Activated CD4-positive, alpha-beta T cell treated with anti-CD3 and anti-CD28 coated beads, Interleukin-2, Interleukin-6, amounts not matched to agents 100 ng/mL and 50 ng/mL, durations not matched to agents 16 hours and 8 hours (primary cell): Measurements from ENCODE around the gene RASGRF1.

Experiments used
- DNase-seq: peaks from one replicate; pipeline ENCODE4 v3.0.0-alpha.2; 2020

RASGRF1 gene

DNA sequence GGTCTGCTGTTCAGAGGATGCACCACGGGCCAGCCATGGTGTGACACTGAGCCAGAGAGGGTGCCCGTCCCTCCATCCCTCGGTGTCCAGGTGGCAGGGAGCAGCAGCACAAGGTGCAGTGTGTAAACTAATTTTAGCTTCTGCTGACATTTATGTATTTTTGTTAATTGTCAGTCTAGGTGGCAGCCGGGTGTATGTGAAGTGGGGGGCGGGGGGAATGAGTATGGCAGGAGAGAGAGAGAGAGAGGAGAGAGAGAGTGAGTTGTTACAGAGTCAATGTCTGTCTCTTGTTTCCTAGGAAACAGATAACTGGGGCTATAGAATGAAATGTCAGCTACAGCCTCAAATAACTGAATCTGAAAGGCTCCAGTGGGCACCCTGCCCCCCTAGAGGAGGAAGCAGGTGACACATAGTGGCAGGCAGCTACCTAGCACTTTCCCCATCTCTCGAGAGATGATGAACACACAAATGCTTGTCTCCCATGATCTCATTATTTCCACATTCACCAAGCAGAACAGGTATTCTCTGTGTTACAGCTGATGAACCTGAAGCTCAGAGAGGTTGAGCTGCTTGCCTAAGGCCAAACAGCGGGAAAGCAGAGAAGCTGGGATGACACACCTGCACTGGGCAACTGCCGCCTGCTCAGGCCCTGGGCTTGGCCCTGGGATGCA lies 24.7 kb downstream of the RASGRF1 start:
- no peak for DNase-seq

DNA sequence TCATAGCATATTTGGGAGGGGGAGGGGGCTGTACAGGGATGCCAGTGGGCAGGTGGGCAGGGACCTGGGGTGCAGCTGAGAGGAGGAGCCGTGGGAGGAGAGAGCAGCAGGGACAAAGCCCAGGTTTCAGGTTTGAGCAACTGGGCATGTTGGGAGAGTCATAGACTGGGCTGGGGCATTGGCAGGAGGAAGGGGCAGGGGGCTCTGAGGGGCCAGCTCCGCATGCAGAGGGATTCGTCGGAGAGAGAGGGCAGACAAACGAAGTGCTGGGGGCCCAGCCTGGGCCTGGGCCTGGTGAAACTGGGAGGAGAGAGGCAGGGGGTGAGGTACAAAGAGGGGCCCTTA lies 25.2 kb downstream of the RASGRF1 start:
- no peak for DNase-seq

DNA sequence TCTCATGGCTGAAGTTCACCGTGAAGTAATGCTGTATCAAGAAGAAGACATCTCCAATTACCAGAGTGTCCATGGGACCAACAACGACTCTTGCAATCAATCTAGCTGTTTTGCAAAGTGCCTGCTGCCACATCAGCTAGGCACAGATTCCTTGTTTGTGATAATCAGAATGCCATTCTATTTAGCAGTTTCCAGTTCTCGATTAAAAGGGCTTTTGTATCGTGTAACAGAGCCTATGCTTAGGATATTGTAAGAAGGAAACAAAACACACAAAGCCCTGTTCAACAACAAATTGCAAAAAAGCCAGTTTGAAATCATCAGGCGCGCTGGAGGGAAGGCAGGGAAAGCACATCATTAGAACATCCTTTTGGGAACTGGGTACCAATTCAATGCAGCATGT lies 26.1 kb downstream of the RASGRF1 start:
- no peak for DNase-seq

DNA sequence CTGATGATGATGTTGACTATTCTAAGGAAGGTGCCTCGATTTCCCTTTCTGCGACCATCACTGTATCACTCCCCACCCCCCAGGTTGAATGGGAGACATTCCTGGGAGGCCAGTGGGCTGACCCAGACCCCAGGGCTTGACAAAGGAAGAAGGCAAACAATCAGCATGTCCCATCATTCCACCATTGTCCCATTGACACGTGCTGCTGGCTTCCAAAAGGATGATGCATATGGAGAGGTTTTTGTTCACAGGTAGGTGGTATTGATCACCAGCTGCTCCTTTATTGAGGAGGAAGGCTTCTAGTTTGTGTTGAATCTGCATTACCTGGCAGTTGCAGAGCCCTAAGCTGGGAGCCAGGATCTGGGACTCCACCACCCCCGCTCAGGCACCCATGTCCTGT lies 30.4 kb downstream of the RASGRF1 start:
- DNase-seq: no peak

DNA sequence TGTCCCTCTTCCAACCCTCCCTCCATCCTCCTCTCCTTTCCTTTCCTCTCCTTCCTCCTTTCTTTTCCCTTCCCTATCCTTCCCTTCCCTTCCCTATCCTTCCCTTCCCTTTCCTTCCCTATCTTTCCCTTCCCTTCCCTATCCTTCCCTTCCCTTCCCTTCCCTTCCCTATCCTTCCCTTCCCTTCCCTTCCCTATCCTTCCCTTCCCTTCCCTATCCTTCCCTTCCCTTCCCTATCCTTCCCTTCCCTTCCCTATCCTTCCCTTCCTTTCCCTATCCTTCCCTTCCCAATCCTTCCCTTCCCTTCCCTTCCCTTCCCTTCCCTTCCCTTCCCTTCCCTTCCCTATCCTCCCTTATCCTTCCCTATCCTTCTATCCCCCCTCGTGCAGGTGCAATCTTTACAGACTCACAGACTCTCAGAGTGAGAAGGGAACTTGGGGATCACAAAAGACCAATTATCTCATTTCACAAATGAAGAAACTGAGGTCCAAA lies 31.5 kb downstream of the RASGRF1 start:
- DNase-seq: no peak

DNA sequence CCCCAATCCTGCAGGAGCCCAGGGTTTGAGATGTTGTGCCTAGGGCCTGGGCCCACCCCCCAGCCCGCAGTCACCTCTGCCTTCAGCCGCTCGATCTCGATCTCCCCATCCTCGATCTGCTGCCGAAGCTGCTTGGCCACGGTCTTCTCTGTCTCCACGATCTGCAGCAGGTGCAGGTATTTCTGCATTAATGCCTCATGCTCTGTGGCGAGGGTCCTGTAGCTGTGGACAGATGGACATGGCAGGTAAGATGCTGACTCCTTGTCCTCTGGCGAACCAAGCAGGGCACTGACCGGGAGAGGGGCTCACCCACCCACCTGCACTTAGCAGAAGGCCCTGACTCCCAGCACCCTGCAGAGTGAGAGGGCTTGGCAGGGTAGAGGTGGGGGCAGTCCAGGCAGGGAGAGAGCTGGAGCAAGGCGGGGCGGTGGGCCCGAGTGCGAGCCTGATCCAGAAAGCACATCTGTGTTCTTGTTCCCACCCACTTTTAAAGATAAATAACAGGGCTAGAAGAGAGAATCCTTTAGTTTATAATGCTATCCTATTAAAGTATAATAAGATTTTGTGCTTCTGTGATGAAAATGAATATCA lies 32.2 kb downstream of the RASGRF1 start:
- DNase-seq: no peak

DNA sequence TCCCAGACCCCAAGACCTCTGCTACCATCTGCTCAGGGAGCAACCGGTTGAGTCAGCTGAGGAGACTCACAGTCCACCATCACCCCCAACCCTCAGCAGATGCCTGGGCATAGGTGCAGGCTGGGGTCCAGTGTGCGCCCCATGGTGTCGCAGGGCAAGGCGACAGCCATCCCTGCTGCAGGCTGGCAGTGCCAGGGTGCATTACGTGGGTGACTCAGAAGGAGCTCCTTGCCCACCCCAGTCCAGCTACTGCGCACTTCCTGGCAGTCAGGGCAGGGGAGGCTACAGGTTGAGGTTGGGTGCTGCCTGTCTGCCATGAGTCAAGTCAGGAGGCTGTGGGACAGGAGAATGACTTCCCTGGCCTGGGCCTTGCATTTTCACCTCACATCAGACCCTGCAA lies 33.5 kb downstream of the RASGRF1 start:
- no peak for DNase-seq

DNA sequence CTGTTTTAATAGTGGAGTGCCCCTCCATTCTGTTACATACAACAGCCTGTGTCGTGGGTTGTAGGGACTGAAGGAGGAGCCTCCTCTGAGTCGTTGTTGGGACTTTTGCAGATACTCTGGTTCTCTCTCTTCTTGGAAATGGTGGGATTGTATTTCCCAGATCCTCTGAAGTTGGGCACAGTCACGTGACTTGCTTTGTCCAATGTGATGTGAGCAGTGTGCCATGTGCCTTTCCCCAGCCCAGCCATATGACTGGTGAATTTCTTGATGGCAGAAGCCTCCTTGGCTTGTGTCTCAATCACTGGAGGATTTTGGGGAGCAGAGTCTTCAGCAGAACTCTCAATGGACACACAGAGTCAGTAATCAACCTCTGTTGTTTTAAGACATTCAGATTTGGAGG lies 36.2 kb downstream of the RASGRF1 start:
- no peak for DNase-seq

DNA sequence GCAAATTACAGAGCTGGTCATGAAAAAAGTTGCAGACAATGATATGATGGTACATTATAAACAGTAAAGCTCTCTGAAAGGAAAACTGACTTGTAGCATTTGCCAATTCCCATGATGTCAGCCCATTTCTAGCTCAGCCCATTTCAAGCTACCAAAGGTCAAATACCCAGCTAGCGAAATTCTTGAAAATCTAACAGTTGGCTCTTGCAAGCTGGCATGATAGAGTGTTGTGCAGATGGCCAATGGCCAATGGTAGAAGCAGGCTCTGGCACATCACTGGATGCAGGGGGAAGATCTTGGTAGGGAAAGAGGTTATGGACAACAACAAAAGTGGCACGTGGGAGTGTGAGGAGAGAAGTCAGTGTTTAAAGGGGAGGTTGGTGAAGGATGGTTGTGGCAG lies 36.7 kb downstream of the RASGRF1 start:
- no peak for DNase-seq

DNA sequence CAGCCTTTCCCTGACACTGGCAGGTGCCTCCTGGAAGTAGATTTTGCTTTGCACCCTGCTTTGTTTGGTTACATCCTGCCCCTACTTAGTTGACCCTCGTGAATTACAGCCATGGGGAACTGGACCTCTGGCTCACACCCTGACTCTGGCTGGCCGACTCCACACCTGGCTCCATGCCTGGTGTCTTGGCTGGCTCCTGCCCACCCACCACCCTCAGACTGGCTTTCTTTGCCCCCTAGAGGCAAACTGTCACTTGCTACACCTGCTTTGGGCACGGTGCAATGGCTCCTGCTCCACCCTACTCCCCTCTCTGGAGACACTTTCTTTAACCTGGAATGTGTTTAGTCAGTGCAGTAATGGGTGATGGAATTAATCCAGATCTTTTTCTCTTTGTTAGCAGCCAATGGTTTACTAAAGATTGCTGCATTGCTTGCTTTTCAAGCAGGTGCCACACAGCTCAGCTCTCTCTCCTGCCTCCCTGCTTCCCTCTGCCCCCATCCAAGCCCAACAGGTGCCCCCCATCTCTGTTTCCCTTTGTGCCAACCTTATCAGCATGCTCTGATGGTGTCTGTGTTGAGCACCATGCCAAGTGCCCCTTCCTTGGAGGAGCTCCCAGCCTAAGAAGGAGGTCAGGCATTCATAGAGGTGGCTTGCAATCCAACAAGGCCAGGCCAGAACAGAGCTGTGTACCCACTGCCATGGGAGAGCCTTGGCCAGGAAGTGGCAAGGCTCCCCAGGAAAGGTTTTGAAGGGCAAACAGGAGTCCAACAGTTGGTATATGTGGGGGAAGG lies 38.4 kb downstream of the RASGRF1 start:
- DNase-seq: no peak

DNA sequence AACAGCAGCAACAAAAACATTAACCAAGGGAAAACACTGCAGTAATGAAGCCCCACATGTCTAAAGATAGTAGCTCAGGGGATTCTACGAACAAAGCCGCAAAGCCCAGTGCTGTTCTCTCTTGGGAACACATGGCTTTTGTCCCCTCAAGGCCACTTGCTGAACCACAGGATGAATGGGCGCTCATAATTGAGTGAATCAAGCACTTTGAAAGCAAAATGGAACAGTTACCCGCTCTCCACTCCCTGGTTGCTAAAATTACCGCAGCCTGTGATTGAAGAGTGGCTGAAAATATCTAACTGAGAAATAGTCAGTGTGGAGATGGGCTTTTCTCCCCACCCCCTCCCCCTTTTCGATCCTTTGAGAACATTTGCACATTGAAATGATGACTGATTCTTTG lies 39.6 kb downstream of the RASGRF1 start:
- no peak for DNase-seq

DNA sequence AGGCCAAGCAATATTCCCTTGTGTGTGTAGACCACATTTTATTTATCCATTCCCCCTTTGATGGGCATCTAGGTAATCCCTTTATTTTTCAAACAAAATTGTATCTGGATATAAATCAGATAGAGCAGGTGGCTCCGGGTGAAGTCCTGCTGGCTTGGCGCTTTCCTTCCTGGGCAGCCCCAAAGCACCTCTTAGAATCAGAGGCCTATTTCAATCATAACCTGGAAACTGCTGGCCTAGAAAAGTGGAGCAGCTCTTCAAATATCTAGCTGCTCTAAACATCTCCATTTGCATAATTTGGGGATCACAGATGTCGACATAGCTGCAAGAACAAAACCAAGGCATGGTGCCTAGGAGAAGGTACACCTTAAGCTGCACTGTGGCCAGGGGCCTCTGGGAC lies 40.2 kb downstream of the RASGRF1 start:
- DNase-seq: no peak

DNA sequence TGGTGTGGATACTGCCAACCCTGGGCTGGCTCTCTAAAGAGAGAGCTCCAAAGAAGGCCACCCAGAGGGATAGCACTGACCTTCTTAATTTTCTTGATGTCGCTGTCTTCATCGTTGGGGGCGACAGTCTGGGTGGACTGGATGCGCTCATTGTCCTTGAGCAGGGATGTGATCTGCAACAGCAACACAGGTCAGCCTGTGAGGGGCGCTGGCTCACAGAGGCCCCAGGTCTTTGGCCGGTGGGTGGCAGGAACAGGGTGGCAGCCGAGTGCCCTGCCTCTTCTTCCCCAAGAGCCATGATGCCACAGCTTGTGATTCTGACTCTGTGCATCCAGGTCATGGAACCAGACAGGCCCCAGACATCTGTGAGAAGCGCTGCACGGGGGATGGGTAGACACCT lies 41.2 kb downstream of the RASGRF1 start:
- no peak for DNase-seq

DNA sequence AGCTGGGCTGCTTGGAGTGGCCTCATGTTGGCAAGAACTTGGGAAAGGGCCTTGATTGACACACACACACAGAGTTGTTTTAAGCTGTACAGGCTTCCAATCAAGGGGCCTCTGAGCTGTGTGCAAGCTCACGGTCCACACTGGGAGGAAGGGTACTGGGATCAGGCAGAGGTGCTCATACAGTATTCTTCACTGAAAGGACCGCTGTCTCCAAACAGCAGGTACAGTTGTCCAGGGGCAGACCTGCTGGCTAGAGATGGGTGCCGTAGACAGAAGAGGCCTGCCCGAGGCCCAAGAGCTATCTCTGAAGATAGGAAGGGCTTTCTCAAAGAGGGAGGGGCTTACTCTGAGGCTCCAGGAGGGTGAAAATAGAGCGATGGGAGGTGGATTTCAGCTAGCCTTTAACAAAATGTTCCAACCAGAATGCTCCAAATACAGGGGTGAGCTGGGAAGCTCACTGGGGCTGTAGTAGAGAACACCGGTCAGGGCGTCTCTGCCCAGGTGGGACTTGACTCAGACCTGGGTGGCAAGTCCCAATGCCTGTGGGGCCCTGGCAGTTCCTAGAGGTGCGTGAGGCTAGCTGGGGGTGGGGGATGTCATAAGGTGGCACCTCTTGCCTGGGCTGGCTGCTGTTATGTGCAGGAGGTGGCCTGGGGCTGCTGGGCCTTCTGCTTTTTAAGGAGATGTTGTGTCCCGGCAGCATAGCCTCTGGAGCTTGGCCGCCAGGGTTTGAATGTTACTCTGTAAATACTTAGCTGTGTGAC lies 42.7 kb downstream of the RASGRF1 start:
- no peak for DNase-seq

DNA sequence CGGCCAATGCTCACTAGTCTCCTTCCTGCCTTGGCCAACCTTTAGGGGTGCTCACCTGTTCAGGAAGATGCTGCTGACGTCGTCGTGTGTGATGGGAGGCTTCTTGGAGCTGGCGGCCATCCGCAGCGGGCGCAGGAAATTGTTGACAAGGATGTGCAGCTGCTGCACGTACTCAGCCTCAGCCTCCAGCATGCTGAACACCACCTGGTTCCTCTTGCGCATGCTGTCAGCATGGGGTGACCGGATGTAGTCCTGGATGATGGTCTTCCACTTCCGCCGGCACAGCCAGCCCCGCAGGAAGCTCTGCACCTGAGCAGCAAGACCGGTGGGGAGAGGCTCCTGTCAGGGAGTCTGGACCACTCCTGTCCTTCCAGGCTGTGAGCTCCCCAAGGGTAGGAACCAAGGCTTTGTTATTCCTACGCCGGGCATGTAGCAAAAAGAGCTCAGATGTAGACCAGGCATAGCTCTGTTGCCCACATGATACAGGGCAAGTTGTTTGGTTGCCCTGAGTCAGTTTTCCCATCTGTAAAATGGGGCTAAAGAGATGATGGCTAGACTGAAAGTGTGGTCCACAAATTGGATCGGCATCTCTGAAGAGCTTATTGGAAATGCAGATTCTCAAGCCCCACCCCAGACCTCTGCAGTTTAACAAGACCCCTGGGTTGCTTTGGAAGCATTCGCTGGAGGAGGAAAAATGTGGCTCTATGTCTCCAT lies 43.7 kb downstream of the RASGRF1 start:
- no peak for DNase-seq

DNA sequence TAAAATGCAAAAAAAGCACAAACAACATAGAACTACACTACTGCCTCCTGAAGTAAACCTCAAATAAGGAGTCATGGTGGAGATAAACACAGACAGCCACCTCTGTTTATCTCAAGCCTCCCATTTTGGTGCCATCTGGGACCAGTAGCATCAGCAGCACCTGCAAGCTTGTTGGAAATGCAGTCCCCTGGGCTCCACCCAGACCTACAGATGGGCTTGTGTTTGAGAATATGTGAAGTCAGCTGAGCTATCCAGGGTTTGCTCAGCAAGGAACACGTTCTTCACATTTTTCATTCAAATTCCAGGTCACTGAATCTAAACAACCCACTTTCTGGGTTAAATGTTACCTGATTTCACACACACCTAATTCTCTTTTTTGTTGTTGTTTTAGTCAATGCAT lies 45.5 kb downstream of the RASGRF1 start:
- DNase-seq: no peak

DNA sequence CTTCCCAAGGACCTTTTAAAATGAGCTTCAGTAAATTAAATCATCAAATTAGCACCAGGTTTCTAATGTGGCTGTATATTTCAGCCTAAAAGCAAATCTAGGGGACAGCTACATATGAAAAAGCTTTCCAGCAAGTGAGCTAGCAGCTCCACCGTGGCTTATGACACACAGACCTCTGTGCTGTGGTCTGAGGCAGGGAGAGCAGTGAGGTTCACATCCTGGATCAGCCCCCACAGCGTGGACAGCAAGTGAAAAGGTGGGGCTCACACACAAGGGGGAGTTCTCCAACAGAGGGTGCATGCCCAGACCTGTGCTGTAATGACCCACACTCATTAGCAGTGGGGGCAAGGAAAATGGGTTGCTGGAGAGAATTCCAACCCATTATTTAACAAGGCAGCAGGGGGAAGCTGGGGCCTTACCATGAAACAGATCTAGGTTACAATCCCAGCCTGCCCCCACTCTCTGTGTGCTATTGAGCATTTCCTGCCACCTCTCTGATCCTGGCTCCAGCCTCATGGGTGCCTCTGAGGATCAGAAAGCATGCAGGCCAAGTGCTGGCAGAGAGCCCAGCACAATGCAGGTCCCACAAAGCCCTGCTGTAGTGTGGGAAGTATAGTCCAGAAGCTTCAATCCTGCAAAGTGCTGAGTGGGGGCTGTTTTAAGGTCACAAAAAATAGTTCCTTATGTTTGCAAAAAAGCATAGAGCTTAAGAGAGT lies 48.2 kb downstream of the RASGRF1 start:
- DNase-seq: no peak

DNA sequence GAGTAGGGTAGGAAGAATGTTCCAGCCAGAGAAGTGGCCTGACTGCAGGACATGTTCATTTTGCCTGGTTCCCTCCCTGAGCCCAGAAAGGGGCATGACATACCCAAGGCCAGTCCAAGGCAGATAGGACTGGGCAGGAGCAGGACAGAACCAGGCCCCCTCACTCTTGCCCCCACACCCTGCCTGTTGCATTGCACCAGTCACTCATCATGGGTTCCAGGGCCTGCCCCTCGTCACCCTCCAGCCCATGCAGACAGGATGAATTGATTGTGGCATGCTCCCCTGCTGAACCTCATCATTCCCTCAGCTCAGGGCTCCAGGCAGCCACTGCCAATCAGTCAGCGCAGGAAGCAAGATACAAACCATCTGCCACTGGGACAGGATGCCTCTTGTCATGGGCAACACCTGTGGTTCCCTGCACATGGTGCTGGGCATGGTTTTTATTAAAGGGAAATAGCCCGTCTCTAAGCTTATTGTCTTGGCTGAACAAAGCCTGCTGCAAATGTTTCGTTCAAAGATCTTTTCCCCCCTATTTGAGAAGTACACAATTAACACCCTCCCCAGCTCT lies 48.9 kb downstream of the RASGRF1 start:
- DNase-seq: no peak

DNA sequence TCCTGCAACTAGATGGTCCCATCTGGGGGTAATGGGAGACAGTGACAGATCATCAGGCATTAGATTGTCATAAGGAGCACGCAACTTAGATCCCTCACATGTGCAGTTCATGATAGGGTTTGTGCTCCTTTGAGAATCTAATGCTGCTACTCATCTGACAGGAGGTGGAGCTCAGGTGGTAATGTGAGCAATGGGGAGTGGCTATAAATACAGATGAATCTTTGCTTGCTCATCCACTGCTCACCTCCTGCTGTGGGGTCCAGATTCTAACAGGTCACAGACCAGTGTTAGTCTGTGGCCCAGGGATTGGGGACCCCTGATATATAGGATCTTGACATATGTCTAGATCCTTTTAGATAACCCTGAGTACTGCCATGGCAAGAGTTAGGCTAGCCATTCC lies 52.7 kb downstream of the RASGRF1 start:
- no peak for DNase-seq

DNA sequence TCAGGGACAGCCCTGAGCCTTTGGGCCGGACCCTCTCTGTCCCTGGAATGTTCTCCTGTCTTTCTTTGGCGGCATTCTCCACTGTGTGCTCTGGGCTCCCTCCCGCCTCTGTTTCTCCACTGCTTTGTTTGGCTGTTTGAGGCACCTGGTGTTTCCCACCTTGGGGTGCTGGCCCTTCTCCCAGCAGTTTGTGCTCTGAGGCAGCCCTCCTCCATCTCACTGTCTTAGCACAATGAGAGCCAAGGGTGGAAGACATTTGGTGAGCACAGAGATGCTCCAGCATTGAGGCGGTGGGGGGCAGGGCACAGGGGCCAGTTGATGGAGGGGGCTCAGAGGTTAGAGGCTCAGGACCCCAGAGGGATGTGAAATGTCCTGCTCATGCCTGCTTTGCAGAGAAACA lies 54.3 kb downstream of the RASGRF1 start:
- DNase-seq: no peak

DNA sequence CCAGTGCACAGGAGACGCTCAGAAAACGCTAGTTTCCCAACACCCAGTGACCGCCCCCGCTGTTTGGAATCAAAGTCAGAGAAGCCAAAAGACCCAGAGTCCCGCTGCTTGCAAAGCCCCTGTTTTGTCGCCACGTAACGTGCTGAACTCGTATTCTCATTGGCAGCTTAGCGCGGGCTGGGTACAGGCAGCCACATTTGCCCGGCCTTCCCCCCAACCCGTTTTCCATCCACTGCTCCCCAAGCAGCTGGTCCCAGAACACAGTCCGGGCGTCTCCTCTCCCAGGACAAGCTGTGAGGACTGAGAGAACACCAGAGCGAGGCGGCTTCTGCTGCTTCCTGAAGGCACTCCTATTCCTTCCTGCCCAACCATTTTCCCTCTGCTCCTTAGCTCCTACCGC lies 54.8 kb downstream of the RASGRF1 start:
- DNase-seq: no peak

DNA sequence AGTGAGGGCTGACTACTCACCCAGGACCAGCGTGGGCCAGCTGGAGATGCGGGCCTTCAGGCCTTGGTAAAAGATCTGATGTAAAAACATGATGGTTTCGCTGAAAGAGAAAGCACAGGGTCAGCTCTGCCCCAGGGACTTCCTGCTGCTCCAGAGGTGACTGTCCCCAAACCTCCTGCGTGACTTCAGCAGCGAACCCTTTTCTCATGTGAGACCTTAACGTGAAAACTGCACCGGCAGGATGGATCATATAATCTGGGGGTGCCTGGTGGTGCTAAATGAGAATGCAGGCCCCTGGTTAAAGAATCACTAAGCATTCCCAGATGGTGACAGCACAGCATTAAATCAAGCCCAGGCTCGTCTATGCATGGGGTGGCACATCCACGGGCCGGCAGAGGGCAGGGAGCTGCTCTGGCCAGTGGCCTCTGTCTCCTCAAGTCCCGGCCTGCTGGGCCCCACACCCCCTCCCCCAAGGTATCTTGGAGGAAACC lies 55.4 kb downstream of the RASGRF1 start:
- DNase-seq: no peak
